K562 (cell line): ENCODE data around the gene ZNF451. TPM values are rescaled to one million over a fixed set of nuclear protein-coding genes. Genes with fewer than 3 reads are reported as not detected.

Source experiments
- CHD4 ChIP-seq: fragments of 200-600 bp; sonication (generic); IDR thresholded peaks from 3 replicates; pipeline ENCODE4 v1.6.1; 2012; ENCODE audit warnings: low read depth, mild to moderate bottlenecking, mixed read lengths, low read length, inconsistent platforms; ENCODE audit not compliant: insufficient read depth, insufficient replicate concordance, poor library complexity, severe bottlenecking
- CREM ChIP-seq: IDR thresholded peaks from 2 replicates; pipeline ENCODE4 v1.6.1; 2014; ENCODE audit warnings: antibody characterized with exemption, low read depth
- CTCFL ChIP-seq: IDR thresholded peaks from 2 replicates; pipeline ENCODE4 v1.6.1; 2011; ENCODE audit warnings: borderline replicate concordance, low read depth, mild to moderate bottlenecking, moderate library complexity, low read length; ENCODE audit not compliant: insufficient read depth, poor library complexity, severe bottlenecking
- KAT7 ChIP-seq: sonication (generic); formaldehyde crosslinking; IDR thresholded peaks from 2 replicates; pipeline ENCODE4 v1.8.0; 2022; ENCODE audit warnings: missing genetic modification reagents, mild to moderate bottlenecking, borderline replicate concordance
- KDM1A ChIP-seq, 2 experiments: fragments of 450-650 bp; IDR thresholded peaks; 2 replicates each; pipeline ENCODE4 v1.6.1; 2016; ENCODE audit warnings: mild to moderate bottlenecking in 2 of 2
- KHSRP ChIP-seq: fragments of 450-650 bp; IDR thresholded peaks from 2 replicates; pipeline ENCODE4 v1.6.1; 2017
- NFRKB ChIP-seq: fragments of 450-650 bp; IDR thresholded peaks from 2 replicates; pipeline ENCODE4 v1.6.1; 2016; ENCODE audit warnings: low read depth
- PBX2 ChIP-seq, 2 experiments: IDR thresholded peaks in 1 of 2; conservative IDR thresholded peaks in 1 of 2; 2 replicates each; pipeline ENCODE4 v1.6.1; 2016; ENCODE audit warnings: low read depth in 2 of 2, mild to moderate bottlenecking in 1 of 2, missing compliant biosample characterization in 1 of 2, missing genetic modification characterization in 1 of 2, moderate library complexity in 1 of 2
- PRPF4 ChIP-seq: fragments of 200-400 bp; formaldehyde crosslinking; IDR thresholded peaks from one replicate; pipeline ENCODE4 v1.6.1; 2017; ENCODE audit warnings: low read length, low read depth, mild to moderate bottlenecking; ENCODE audit not compliant: insufficient read depth, poor library complexity, severe bottlenecking
- SMAD1 ChIP-seq: fragments of 150-350 bp; IDR thresholded peaks from 2 replicates; pipeline ENCODE4 v1.6.1; 2014; ENCODE audit warnings: low read length, low read depth; ENCODE audit not compliant: partially characterized antibody
- SNRNP70 ChIP-seq: fragments of 200-400 bp; formaldehyde crosslinking; optimal IDR thresholded peaks from 2 replicates; pipeline ENCODE3; 2017; ENCODE audit warnings: low read depth, low read length
- YY1 ChIP-seq, 3 experiments: IDR thresholded peaks; 2 replicates each; pipeline ENCODE4 v1.6.1; 2011; ENCODE audit warnings: low read length in 2 of 3, mild to moderate bottlenecking in 2 of 3, moderate library complexity in 2 of 3, borderline replicate concordance in 1 of 3, control low read depth in 1 of 3, low read depth in 1 of 3; ENCODE audit not compliant: insufficient read depth in 3 of 3, insufficient replicate concordance in 2 of 3, control insufficient read depth in 1 of 3, insufficient read length in 1 of 3; ENCODE audit errors: extremely low read depth in 1 of 3
- ZKSCAN8 ChIP-seq: fragments of 200-800 bp; sonication (Bioruptor generic); IDR thresholded peaks from 2 replicates; pipeline ENCODE4 v1.6.1; 2016; ENCODE audit warnings: missing genetic modification characterization, missing compliant biosample characterization
- ZNF146 ChIP-seq: IDR thresholded peaks from one replicate; pipeline ENCODE4 v1.6.1; 2018; ENCODE audit warnings: missing compliant biosample characterization; ENCODE audit not compliant: unreplicated experiment
- ZNF395 ChIP-seq: fragments of 200-800 bp; sonication (Bioruptor generic); IDR thresholded peaks from 2 replicates; pipeline ENCODE4 v1.6.1; 2017; ENCODE audit warnings: missing genetic modification characterization, missing compliant biosample characterization
- ZNF449 ChIP-seq: fragments of 250-450 bp; sonication (Bioruptor Pico); IDR thresholded peaks from 2 replicates; pipeline ENCODE4 v1.8.0; 2022; ENCODE audit warnings: moderate library complexity, mild to moderate bottlenecking, inconsistent platforms
- polyA plus RNA-seq, 8 experiments: library from polyadenylated mRNA; depleted of rRNA in 4 of 8; stranded (reverse) in 5 of 8; unstranded in 3 of 8; fragments of >200 nt; fragmentation: Nextera tagmentation in 2 of 8; fragmentation: Illumina TruSeq in 1 of 8; extraction: Ambion mirVana in 2 of 8; extraction: Trizol in 1 of 8; gene quantifications; 2 replicates each; pipeline versions ENCODE4 v1.2.1 to v1.2.3, GENCODE V29; 2011 to 2014; ENCODE audit warnings: inconsistent platforms in 1 of 8, missing spikeins in 1 of 8
- total RNA-seq, 7 experiments: library from RNA; depleted of rRNA in 6 of 7; stranded (reverse); fragments of >200 nt in 6 of 7; fragmentation: Illumina TruSeq in 2 of 7; extraction: Trizol in 2 of 7; gene quantifications; 2 replicates each; pipeline versions ENCODE4 v1.2.1 to v1.2.3, GENCODE V29; 2011 to 2021; ENCODE audit warnings: low replicate concordance in 1 of 7

ZNF451 gene
- total and polyA plus RNA-seq, 9 of the 15 experiments (the other 6 are each of a cell fraction or from before 2014, with no cell fraction given): 16.1 to 74.3 (median 38.3) TPM

- TF ChIP-seq YY1 (IDR thresholded peaks at IDR 0.05; ENCODE audit: borderline replicate concordance in 1 of 3, control insufficient read depth in 1 of 3, extremely low read depth in 1 of 3, insufficient read depth in 3 of 3, insufficient read length in 1 of 3, insufficient replicate concordance in 2 of 3, low read depth in 1 of 3, low read length in 2 of 3) (peak in 2 of 3 experiments; percentile 68 to 86), CHD4 (no peak), CTCFL (no peak), ZKSCAN8 (CRISPR knock-in tag) (no peak), NFRKB (peak; percentile 58; the same call in 1 of the 2 replicates), PBX2 (CRISPR knock-in tag; IDR thresholded peaks at IDR 0.05; ENCODE audit: low read depth) (no peak), PBX2 (tag; conservative IDR thresholded peaks at IDR 0.05; ENCODE audit: low read depth) (no peak), CREM (peak; percentile 77), ZNF449 (no peak), PRPF4 (no peak), SNRNP70 (no peak), ZNF395 (CRISPR knock-in tag) (no peak), ZNF146 (CRISPR knock-in tag) (no peak), KDM1A (IDR thresholded peaks at IDR 0.05) (peak; percentile 91 to 92), KHSRP (no peak), KAT7 (CRISPR knock-in tag) (no peak), SMAD1 (peak; percentile 39)
These were observed at the start of gene ZNF451 (continued) for GRCh38 chr6:57089687-57090457.
